Fibroblast of mammary gland (primary cell): Measurements from ENCODE around the gene RABGGTA.

Source experiments
- DNase-seq: peaks from one replicate; pipeline ENCODE4 v3.0.0-alpha.2; 2010; ENCODE audit warnings: low read depth
- H3K4me3 ChIP-seq: 2 replicates; pipeline ENCODE4 v1.5.1; 2011; ENCODE audit warnings: low read depth, mild to moderate bottlenecking, low read length, moderate library complexity; ENCODE audit not compliant: control insufficient read depth
- CTCF ChIP-seq: conservative IDR thresholded peaks from 2 replicates; pipeline ENCODE4 v1.5.1; 2011; ENCODE audit warnings: low read depth, low read length, inconsistent platforms; ENCODE audit not compliant: control insufficient read depth, insufficient read depth

Gene RABGGTA

DNA sequence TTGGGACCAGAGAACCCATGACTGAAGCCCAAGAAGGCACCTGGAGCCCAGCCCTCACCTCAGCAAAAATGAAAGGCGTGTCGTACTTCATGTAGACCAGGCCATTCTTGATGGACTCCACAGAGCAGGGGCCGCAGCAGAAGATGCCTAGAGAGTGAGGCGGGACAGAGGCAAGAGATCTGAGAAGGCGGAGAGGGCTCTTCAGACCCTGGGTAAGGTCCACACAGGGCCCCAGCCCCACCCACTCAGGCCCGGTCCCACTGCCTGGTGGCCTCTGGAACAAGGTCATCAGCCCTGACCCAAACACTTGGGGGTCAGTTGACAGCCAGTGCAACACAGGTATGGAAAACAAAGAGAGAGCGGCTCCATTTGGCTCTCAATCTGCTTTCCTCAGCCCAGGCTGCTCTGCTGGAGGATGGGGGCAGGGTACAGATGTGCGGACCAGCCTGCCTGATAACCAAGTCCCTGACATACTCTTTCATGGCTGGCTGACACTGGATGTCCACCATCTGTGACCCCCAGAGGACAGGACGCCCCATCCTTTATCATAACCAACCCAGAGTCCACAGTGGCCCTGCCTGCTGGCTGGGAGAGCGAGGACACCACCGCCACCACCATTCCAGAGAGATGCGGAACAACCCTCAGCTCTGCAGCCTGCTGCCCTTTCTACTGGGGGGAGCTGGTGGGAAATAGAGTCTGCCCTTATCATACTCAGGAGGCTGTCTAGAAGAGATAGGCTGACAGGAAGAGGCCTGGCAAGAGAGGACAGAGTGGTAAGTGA, 15.3 kb downstream of the RABGGTA start:
- H3K4me3 ChIP-seq = no peak overlapping the region
- no peak for DNase-seq
- TF ChIP-seq CTCF = no peak

- H3K4me3 ChIP-seq = no peak overlapping the region
- no peak for TF ChIP-seq CTCF
- no peak for DNase-seq
Observed at GRCh38 chr14:24255438-24255837, 16.0 kb downstream of the RABGGTA start.

- no peak overlapping the region for H3K4me3 ChIP-seq
- no peak for DNase-seq
- TF ChIP-seq CTCF = no peak
Observed at GRCh38 chr14:24254630-24255392, 16.6 kb downstream of the RABGGTA start.

DNA sequence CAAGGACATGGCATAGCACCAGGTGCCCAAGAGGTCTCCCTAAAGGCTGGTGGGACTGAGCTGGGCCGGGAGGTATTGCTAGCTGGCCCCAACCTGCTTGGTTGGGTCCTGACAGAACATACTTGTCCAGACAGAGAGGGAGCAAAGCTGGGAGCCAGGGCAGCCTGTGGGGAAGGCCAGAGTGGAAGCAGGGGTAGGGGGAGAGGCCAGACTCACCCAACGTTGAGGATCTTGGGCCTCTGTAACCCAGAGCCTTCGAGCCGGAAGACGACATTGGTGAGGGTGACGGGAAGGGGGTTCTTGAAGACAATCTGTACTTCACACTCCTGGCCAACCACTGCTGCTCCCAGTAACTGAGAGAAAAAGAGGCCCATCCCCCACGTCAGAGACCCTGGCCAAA, 17.5 kb downstream of the RABGGTA start:
- no peak for TF ChIP-seq CTCF
- no peak for DNase-seq
- no peak overlapping the region for H3K4me3 ChIP-seq

GRCh38 chr14:24252289-24253124, 18.9 kb downstream of the RABGGTA start:
- no peak overlapping the region for H3K4me3 ChIP-seq
- no peak for TF ChIP-seq CTCF
- DNase-seq = no peak

- peak; percentile 12 for DNase-seq
- no peak for TF ChIP-seq CTCF
- no peak overlapping the region for H3K4me3 ChIP-seq
Observed at GRCh38 chr14:24251880-24252288, 19.5 kb downstream of the RABGGTA start.
